Measurements from ENCODE around the gene RIPOR1.

- TF ChIP-seq EP300 (IDR thresholded peaks at IDR 0.05) (no peak), POLR2A (IDR thresholded peaks at IDR 0.05; ENCODE audit: low read depth) (no peak), CTCF (IDR thresholded peaks at IDR 0.05) (no peak), POLR2AphosphoS5 (IDR thresholded peaks at IDR 0.05) (no peak)
Measured at GRCh38 chr16:67517155-67517445, 11.5 kb upstream of the RIPOR1 start.

Measured in esophagus muscularis mucosa (tissue), 4 donors.